HEK293T (cell line): ENCODE results near the gene SUGP1.

Experiments used
- BHLHE40 ChIP-seq: fragments of 450-650 bp; IDR thresholded peaks from 2 replicates; pipeline ENCODE4 v1.6.1; 2016; ENCODE audit warnings: mild to moderate bottlenecking, moderate library complexity, borderline replicate concordance
- FOXK2 ChIP-seq: fragments of 450-650 bp; IDR thresholded peaks from 2 replicates; pipeline ENCODE4 v1.6.1; 2016; ENCODE audit warnings: mild to moderate bottlenecking
- TF ChIP-seq, protein P1 (sequence below): fragments of 450-650 bp; IDR thresholded peaks from 2 replicates; pipeline ENCODE4 v1.6.1; 2016

DNA sequence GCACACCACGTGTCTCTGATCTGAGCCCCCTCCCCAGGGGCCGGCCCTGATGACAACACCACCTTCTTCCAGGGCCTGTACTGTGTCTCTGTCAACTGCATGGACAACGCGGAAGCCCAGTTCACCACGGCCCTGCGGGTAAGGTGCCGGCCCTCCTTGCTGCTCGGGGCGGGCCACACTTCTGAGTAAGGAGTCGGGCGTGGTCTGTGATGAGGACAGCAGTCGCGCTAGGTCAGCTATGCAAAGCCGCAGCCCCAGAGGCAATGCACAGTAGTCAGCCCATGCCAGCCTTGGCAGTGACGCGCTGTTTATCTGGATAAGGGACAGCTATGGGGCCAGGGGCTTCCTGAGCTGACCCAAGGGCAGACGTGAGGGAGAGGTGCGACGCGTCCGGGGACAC, 24.9 kb upstream of the SUGP1 start:
- TF ChIP-seq, protein P1, sequence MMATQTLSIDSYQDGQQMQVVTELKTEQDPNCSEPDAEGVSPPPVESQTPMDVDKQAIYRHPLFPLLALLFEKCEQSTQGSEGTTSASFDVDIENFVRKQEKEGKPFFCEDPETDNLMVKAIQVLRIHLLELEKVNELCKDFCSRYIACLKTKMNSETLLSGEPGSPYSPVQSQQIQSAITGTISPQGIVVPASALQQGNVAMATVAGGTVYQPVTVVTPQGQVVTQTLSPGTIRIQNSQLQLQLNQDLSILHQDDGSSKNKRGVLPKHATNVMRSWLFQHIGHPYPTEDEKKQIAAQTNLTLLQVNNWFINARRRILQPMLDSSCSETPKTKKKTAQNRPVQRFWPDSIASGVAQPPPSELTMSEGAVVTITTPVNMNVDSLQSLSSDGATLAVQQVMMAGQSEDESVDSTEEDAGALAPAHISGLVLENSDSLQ = no peak
- TF ChIP-seq BHLHE40 = no peak
- TF ChIP-seq FOXK2 = no peak
